ENCODE data around the gene GBP6.

- no peak for TF ChIP-seq CTCF (IDR thresholded peaks at IDR 0.05; ENCODE audit: insufficient read depth, low read length, poor library complexity, severe bottlenecking)
- no peak for TF ChIP-seq EZH2phosphoT487 (conservative IDR thresholded peaks at IDR 0.05; ENCODE audit: low read length)
Observed at GRCh38 chr1:89335486-89335885, 28.4 kb upstream of the GBP6 start.

Measured in SU-DHL-6 (cell line).